ENCODE data around the gene PTOV1. TPM values are rescaled to one million over a fixed set of nuclear protein-coding genes. Genes with fewer than 3 reads are reported as not detected.

The PTOV1 gene
- 100 to 1,000 TPM in 1 of 4 donors, 10 to 100 TPM in 3; 46.2 to 156 (median 82.0) TPM for total RNA-seq

DNA sequence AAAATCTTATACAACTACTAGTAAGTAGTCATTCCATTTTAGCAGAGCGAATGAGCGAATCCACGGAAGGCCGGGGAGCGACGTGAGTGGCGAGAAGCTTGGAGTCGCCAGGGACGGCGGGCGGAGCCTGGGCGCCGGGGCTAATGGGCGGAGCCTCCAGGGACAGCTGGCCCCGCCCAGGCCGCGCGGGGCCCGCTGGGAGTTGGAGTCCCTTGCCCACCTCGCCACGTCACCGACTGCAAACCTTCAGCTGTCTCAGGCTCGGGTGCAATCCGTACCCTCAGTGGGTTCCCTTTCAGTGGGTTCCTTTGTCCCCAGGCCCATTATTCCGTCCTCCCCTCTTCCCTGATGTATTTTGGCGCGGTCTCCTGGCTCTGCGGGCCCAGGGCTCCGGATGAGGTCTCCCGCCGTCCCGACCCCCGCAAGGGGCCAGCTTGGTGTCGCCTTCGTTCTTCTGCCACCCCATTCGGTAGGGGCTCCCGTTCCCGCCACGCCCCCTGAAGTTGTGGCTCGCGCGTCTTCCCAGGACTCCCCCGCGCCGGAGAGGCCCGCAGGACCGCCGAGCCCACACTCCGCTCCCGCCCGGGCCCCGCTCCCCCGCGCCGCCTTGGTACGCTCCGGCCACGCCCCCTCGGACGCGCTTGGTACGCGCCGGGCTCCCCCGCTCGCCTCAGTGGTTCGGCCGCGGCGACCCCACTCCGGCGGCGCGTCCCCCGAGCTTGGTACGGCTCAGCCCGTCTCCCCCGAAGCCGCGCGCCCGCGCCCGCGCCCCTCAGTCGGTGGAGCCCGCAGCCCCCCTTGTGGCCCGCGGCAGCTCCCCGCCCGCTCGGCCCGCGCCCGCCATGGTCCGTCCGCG lies at the start of gene PTOV1:
PTOV1 (plus strand) TSS at position 673 of the 856 bp plus-strand sequence.
- Histone ChIP-seq H3K4me3 (peak within 1 kb of the TSS; percentile 87 to 93), H3K27me3 (no peaks in the 10 kb centered on the region), H3K4me1 (peaks cover 0 to 11% of the 10 kb centered on the region in 2 donors), H3K9me3 (no peaks in the 10 kb centered on the region), H3K36me3 (no peaks in the 10 kb centered on the region), H3K27ac (peak within 1 kb of the TSS; percentile 100)
- TF ChIP-seq, protein P1, sequence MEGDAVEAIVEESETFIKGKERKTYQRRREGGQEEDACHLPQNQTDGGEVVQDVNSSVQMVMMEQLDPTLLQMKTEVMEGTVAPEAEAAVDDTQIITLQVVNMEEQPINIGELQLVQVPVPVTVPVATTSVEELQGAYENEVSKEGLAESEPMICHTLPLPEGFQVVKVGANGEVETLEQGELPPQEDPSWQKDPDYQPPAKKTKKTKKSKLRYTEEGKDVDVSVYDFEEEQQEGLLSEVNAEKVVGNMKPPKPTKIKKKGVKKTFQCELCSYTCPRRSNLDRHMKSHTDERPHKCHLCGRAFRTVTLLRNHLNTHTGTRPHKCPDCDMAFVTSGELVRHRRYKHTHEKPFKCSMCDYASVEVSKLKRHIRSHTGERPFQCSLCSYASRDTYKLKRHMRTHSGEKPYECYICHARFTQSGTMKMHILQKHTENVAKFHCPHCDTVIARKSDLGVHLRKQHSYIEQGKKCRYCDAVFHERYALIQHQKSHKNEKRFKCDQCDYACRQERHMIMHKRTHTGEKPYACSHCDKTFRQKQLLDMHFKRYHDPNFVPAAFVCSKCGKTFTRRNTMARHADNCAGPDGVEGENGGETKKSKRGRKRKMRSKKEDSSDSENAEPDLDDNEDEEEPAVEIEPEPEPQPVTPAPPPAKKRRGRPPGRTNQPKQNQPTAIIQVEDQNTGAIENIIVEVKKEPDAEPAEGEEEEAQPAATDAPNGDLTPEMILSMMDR (IDR thresholded peaks at IDR 0.05) = peak in 1 of 4 experiments; percentile 11
- peak; percentile 66 to 91 for TF ChIP-seq POLR2A (IDR thresholded peaks at IDR 0.05)
- intact Hi-C loops (cut with DNase I; ENCODE audit: low total_unique reads) = no loop called here
- DNase-seq = peak; percentile 92 to 93

DNA sequence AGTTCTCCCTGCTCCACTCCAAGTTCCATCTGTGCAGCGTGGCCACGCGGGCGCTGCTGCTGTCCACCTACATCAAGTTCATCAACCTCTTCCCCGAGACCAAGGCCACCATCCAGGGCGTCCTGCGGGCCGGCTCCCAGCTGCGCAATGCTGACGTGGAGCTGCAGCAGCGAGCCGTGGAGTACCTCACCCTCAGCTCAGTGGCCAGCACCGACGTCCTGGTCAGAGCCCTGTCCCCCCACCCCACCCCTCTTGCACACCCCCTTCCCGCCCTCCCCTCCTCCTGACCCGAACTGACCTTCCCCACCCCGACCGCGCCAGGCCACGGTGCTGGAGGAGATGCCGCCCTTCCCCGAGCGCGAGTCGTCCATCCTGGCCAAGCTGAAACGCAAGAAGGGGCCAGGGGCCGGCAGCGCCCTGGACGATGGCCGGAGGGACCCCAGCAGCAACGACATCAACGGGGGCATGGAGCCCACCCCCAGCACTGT lies 49.5 kb upstream of the PTOV1 start:
- Histone ChIP-seq H3K4me3 (peak overlapping the region; percentile 32 to 36), H3K27me3 (no peaks in the 10 kb centered on the region), H3K27ac (peak overlapping the region; percentile 64 to 70), H3K9me3 (no peaks in the 10 kb centered on the region), H3K36me3 (no peaks in the 10 kb centered on the region), H3K4me1 (peaks cover 0 to 5% of the 10 kb centered on the region in 2 donors)
- peak in 1 of 2 donors; percentile 40 for DNase-seq
- TF ChIP-seq, protein P1 (IDR thresholded peaks at IDR 0.05) = no peak
- TF ChIP-seq POLR2A (IDR thresholded peaks at IDR 0.05) = no peak
- intact Hi-C loops (cut with DNase I; ENCODE audit: low total_unique reads) = no loop called here

DNA sequence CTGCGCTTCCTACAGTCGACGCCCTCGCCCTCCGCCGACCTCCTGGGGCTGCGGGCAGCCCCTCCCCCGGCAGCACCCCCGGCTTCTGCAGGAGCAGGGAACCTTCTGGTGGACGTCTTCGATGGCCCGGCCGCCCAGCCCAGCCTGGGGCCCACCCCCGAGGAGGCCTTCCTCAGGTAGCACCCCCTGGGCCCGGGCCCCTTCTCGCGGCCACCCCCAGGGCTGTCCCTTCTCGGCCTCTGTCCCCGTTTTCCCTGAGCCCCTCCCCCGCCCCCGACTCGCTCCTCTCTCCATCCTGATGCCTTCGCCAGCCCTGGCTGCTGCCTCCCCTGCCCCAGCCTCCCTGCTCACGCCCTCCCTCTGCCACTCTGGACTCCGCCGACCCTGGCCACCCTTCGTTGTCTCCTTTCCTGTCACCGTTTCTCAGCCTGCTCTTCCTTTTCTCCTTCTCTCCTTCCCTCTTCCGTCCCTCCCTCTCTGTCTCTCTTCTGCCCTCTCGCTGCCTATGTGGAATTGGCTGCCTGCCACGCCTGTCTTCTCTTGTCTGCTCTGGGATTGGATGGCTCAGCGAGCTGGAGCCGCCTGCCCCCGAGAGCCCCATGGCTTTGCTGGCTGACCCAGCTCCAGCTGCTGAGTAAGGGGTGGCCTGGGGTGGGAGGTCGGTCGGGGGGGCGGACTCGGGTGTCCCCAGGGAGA lies 48.8 kb upstream of the PTOV1 start:
- Histone ChIP-seq H3K4me3 (peak overlapping the region; percentile 32 to 36), H3K27me3 (no peaks in the 10 kb centered on the region), H3K27ac (peak overlapping the region; percentile 64 to 70), H3K36me3 (no peaks in the 10 kb centered on the region), H3K4me1 (peaks cover 0 to 5% of the 10 kb centered on the region in 2 donors), H3K9me3 (no peaks in the 10 kb centered on the region)
- TF ChIP-seq POLR2A (IDR thresholded peaks at IDR 0.05) = no peak
- TF ChIP-seq, protein P1 (IDR thresholded peaks at IDR 0.05) = peak; percentile 40 to 74 (median 50)
- peak; percentile 93 to 96 for DNase-seq
- intact Hi-C loops (cut with DNase I; ENCODE audit: low total_unique reads) = no loop called here

DNA sequence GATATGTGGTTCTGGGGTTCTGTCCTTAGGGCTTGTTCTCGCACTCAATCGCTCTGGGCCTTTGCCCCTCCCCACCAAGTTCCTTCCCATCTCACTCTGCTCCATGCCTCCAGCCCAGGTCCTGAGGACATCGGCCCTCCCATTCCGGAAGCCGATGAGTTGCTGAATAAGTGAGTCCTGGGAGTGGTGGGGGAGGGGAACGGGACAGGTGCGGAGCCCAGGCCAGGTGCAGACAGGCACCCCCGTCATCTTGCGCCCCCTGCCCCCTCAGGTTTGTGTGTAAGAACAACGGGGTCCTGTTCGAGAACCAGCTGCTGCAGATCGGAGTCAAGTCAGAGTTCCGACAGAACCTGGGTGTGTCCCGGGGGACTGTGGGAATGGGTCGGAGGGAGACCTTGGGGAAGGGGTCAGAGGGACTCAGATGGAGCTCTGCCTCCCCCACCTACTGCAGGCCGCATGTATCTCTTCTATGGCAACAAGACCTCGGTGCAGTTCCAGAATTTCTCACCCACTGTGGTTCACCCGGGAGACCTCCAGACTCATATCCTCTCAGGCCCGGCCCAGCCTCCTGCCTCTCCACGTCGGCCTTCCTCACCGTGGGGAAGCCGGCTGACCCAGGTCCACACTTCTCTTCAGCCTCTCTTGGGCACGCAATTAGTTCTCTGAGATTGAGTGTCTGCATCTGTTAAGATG lies 48.0 kb upstream of the PTOV1 start:
- peak; percentile 44 for DNase-seq
- H3K27ac ChIP-seq = peak overlapping the region; percentile 64 to 70

More for the DNA sequence above, 48.0 kb upstream of the PTOV1 start:
- Histone ChIP-seq H3K36me3 (no peaks in the 10 kb centered on the region), H3K4me1 (peaks cover 0 to 5% of the 10 kb centered on the region in 2 donors), H3K4me3 (no peak overlapping the region), H3K27me3 (no peaks in the 10 kb centered on the region), H3K9me3 (no peaks in the 10 kb centered on the region)
- no peak for TF ChIP-seq POLR2A (IDR thresholded peaks at IDR 0.05)
- TF ChIP-seq, protein P1 (IDR thresholded peaks at IDR 0.05) = no peak
- intact Hi-C loops (cut with DNase I; ENCODE audit: low total_unique reads) = no loop called here
